ENCODE data around the gene CLK3. TPM values are rescaled to one million over a fixed set of nuclear protein-coding genes. Genes with fewer than 3 reads are reported as not detected.

CLK3 gene
- total and polyA plus RNA-seq, 7 experiments from 2014 or later, result 57.8 to 273 (median 169) TPM

DNA sequence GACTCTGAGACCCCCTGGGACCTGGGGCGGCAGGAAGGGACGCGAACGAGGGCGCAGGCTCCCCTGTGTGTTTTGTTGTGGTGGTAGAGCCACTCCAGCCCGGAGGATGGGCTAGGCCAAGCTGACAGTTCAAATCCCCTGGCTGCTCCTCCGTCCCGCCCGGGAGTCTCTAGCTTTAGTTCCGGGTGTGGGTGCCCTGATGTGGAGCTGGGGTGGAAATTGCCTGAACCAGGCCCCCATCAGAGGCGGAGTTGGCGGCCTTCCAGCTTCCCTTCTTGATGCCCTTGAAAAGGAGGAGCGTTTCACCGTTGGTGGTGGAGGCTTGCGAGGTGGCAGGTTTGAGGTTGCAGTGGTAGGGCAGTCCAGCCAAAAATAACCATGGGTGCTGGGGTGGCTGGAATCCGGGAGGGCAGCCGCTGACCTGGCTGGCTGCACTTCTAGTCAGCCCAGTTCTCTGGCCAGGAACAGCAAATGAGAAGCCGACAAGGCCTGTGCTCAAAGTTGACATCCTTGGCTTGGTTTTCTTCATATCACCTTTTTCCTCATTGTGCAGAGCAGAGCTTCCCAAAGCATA is 817 bp downstream of the CLK3 start:
- peaks cover 37 to 52% (median 49%) of the 10 kb centered on the region in 7 donors for H3K4me1 Mint-ChIP-seq
- H3K4me3 ChIP-seq (ENCODE audit: low read length), result peak overlapping the region; percentile 79
- POLR2A ChIA-PET, result interaction anchor here (0.5 to 3.8 kb wide), 22 partner anchors 10 to 1009 kb away, joined by 3 to 41 read pairs (median 4); partner anchors contain the start of genes ARID3B, COX5A, MAN2C1 and PPCDC
- peak overlapping the region; percentile 92 to 97 (median 95) for H3K27ac Mint-ChIP-seq
- no peak for ATAC-seq
- intact Hi-C loops (cut with micrococcal nuclease), result loop anchor here (5.0 to 10.0 kb wide), 6 partner anchors 168 to 1028 kb away; partner anchors contain the start of genes C15orf39 (in 1 of the 2), CSK (in 1 of the 2), IMP3 (in 1 of the 2) and PML (in 1 of the 2)
- peaks cover 6 to 20% (median 6%) of the 10 kb centered on the region in 5 donors for H3K36me3 Mint-ChIP-seq
- CTCF ChIA-PET, result interaction anchor here (7.6 kb wide), 1 partner anchor 16 kb away, joined by 71 read pairs; no protein-coding TSS in a partner anchor
- H3K9me3 Mint-ChIP-seq, result peaks cover 0 to 3% (median 0%) of the 10 kb centered on the region in 11 donors
- no peaks in the 10 kb centered on the region for H3K27me3 Mint-ChIP-seq
- no peaks in the 10 kb centered on the region for H3K9me3 ChIP-seq (ENCODE audit: control insufficient read depth in 2 of 3, low read length in 3 of 3)
- peak; percentile 44 to 86 (median 71) for DNase-seq
- no peaks in the 10 kb centered on the region for H3K27me3 ChIP-seq (ENCODE audit: control insufficient read depth in 2 of 2, insufficient read depth in 2 of 2, low read length in 2 of 2)
- H3K4me1 ChIP-seq (ENCODE audit: control insufficient read depth in 2 of 2, insufficient read depth in 2 of 2, low read length in 2 of 2), result peaks cover 25 to 32% of the 10 kb centered on the region in 2 donors
- H3K36me3 ChIP-seq (ENCODE audit: control insufficient read depth in 2 of 3, insufficient read depth in 3 of 3, low read length in 3 of 3), result peaks cover 6 to 38% (median 16%) of the 10 kb centered on the region in 3 experiments
- H3K4me3 Mint-ChIP-seq, result peak overlapping the region; percentile 91 to 96 (median 93)
- H3K27ac ChIP-seq (ENCODE audit: low read depth, low read length), result peak overlapping the region; percentile 100

DNA sequence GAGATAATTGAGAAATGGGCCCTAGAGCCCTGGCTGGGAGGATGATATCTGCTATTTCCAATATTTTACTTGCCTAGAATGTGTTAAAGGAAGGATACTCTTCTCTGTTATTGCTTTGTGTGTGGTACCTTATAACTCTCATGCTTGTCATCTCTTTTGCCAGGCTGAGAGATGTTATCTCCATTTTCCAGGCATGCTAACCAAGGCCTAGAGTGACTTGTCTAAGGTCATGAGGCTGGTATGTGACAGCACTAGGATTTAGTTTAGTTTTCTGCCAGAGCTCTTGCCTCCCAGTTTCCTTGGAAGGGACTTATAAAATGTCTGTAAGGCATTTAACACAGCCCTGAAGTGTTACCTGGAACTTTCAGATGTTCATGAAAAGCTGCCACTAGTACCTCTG is 1.4 kb downstream of the CLK3 start:
- Histone ChIP-seq H3K36me3 (ENCODE audit: control insufficient read depth in 2 of 3, insufficient read depth in 3 of 3, low read length in 3 of 3) (peaks cover 10 to 44% (median 21%) of the 10 kb centered on the region in 3 experiments), H3K27me3 (ENCODE audit: control insufficient read depth in 2 of 2, insufficient read depth in 2 of 2, low read length in 2 of 2) (no peaks in the 10 kb centered on the region), H3K4me3 (ENCODE audit: low read length) (peak overlapping the region; percentile 79), H3K9me3 (ENCODE audit: control insufficient read depth in 2 of 3, low read length in 3 of 3) (no peaks in the 10 kb centered on the region), H3K27ac (ENCODE audit: low read depth, low read length) (peak overlapping the region; percentile 100), H3K4me1 (ENCODE audit: control insufficient read depth in 2 of 2, insufficient read depth in 2 of 2, low read length in 2 of 2) (peaks cover 25 to 32% of the 10 kb centered on the region in 2 donors)
- DNase-seq (no peak), ATAC-seq (no peak)
- ChIA-PET CTCF (interaction anchor here (1.6 to 7.6 kb wide), 2 partner anchors 16 to 172 kb away, joined by 3 to 71 read pairs; no protein-coding TSS in a partner anchor), POLR2A (interaction anchor here (0.6 to 3.4 kb wide), 9 partner anchors 10 to 752 kb away, joined by 3 to 41 read pairs (median 3); partner anchors contain the start of genes ARID3B, MAN2C1 and UBL7)
- H3K27me3 Mint-ChIP-seq, result no peaks in the 10 kb centered on the region
- intact Hi-C loops (cut with micrococcal nuclease), result loop anchor here (5.0 to 10.0 kb wide), 6 partner anchors 168 to 1028 kb away; partner anchors contain the start of genes C15orf39 (in 1 of the 2), CSK (in 1 of the 2), IMP3 (in 1 of the 2) and PML (in 1 of the 2)
- peak overlapping the region; percentile 91 to 96 (median 93) for H3K4me3 Mint-ChIP-seq
- H3K36me3 Mint-ChIP-seq, result peaks cover 6 to 25% (median 9%) of the 10 kb centered on the region in 5 donors
- peak overlapping the region; percentile 92 to 97 (median 95) for H3K27ac Mint-ChIP-seq
- peaks cover 0 to 3% (median 0%) of the 10 kb centered on the region in 11 donors for H3K9me3 Mint-ChIP-seq
- H3K4me1 Mint-ChIP-seq, result peaks cover 37 to 58% (median 54%) of the 10 kb centered on the region in 7 donors

DNA sequence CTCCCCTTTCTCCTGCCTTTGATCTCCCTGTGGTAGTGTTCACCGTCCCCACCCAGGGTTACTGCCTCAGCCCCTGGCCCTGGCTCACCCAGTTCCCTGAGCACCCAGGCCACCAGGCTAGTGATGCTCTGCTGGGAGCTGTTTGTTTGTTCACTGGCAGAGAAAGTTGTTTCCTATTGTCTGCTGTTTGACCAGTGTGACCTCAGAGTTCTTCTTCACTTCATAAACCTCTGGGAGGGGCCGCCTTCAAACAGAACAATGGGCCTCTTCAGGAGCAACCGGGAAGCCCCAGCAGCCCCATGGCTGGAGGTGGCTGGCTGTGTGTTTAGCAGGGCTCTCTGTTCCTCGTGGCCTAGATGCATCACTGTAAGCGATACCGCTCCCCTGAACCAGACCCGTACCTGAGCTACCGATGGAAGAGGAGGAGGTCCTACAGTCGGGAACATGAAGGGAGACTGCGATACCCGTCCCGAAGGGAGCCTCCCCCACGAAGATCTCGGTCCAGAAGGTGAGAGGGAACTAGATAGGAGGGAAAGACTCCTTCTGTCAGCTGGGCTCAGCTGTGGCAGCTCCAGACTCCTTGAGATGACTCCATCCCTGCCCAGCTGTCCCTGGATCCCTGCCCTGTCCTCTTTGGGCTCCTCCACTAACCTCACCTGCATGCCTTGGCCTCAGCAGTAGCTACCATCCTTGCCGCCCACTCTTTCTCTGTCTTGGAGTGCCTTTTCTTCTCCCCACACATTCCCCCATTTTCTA is 3.4 kb downstream of the CLK3 start:
- DNase-seq, result no peak
- no peaks in the 10 kb centered on the region for H3K9me3 ChIP-seq (ENCODE audit: control insufficient read depth in 2 of 3, low read length in 3 of 3)
- no peak overlapping the region for H3K4me3 ChIP-seq (ENCODE audit: low read length)
- H3K4me1 ChIP-seq (ENCODE audit: control insufficient read depth in 2 of 2, insufficient read depth in 2 of 2, low read length in 2 of 2), result peaks cover 25 to 32% of the 10 kb centered on the region in 2 donors
- peak overlapping the region in 7 of 10 donors; percentile 8 to 96 (median 23) for H3K4me3 Mint-ChIP-seq
- H3K4me1 Mint-ChIP-seq, result peaks cover 41 to 60% (median 54%) of the 10 kb centered on the region in 7 donors
- peak overlapping the region in 5 of 9 donors; percentile 14 to 69 (median 64) for H3K27ac Mint-ChIP-seq
- H3K27me3 Mint-ChIP-seq, result no peaks in the 10 kb centered on the region
- CTCF ChIA-PET, result interaction anchor here (7.6 kb wide), 1 partner anchor 14 kb away, joined by 71 read pairs; no protein-coding TSS in a partner anchor
- intact Hi-C loops (cut with micrococcal nuclease), result loop anchor here (2.0 to 10.0 kb wide), 7 partner anchors 14 to 1026 kb away; partner anchors contain the start of genes C15orf39 (in 1 of the 2), CSK (in 1 of the 2), IMP3 (in 1 of the 2) and PML (in 1 of the 2)
- POLR2A ChIA-PET, result interaction anchor here (1.0 kb wide), 1 partner anchor 9 kb away, joined by 3 read pairs; no protein-coding TSS in a partner anchor
- H3K9me3 Mint-ChIP-seq, result peaks cover 0 to 3% (median 0%) of the 10 kb centered on the region in 11 donors
- H3K27ac ChIP-seq (ENCODE audit: low read depth, low read length), result peak overlapping the region; percentile 100
- peaks cover 29 to 64% (median 36%) of the 10 kb centered on the region in 3 experiments for H3K36me3 ChIP-seq (ENCODE audit: control insufficient read depth in 2 of 3, insufficient read depth in 3 of 3, low read length in 3 of 3)
- H3K36me3 Mint-ChIP-seq, result peaks cover 6 to 35% (median 17%) of the 10 kb centered on the region in 5 donors
- ATAC-seq, result no peak
- no peaks in the 10 kb centered on the region for H3K27me3 ChIP-seq (ENCODE audit: control insufficient read depth in 2 of 2, insufficient read depth in 2 of 2, low read length in 2 of 2)

- ATAC-seq, result no peak
- no peaks in the 10 kb centered on the region for H3K27me3 ChIP-seq (ENCODE audit: control insufficient read depth in 2 of 2, insufficient read depth in 2 of 2, low read length in 2 of 2)
- peaks cover 36 to 75% (median 40%) of the 10 kb centered on the region in 3 experiments for H3K36me3 ChIP-seq (ENCODE audit: control insufficient read depth in 2 of 3, insufficient read depth in 3 of 3, low read length in 3 of 3)
- peaks cover 22 to 32% of the 10 kb centered on the region in 2 donors for H3K4me1 ChIP-seq (ENCODE audit: control insufficient read depth in 2 of 2, insufficient read depth in 2 of 2, low read length in 2 of 2)
- ChIA-PET CTCF (interaction anchor here (7.6 kb wide), 1 partner anchor 12 kb away, joined by 71 read pairs; no protein-coding TSS in a partner anchor), POLR2A (no interaction called here)
- H3K4me3 ChIP-seq (ENCODE audit: low read length), result no peak overlapping the region
- Mint-ChIP-seq H3K27me3 (no peaks in the 10 kb centered on the region), H3K4me1 (peaks cover 42 to 60% (median 54%) of the 10 kb centered on the region in 7 donors), H3K4me3 (peak overlapping the region in 2 of 10 donors; percentile 15 to 63), H3K27ac (peak overlapping the region in 7 of 9 donors; percentile 28 to 91 (median 69)), H3K9me3 (peaks cover 0 to 3% (median 0%) of the 10 kb centered on the region in 11 donors), H3K36me3 (peaks cover 6 to 44% (median 17%) of the 10 kb centered on the region in 5 donors)
- DNase-seq, result no peak
- H3K9me3 ChIP-seq (ENCODE audit: control insufficient read depth in 2 of 3, low read length in 3 of 3), result no peaks in the 10 kb centered on the region
- H3K27ac ChIP-seq (ENCODE audit: low read depth, low read length), result no peak overlapping the region
- intact Hi-C loops (cut with micrococcal nuclease), result loop anchor here (2.0 to 10.0 kb wide), 7 partner anchors 13 to 1025 kb away; partner anchors contain the start of genes C15orf39 (in 1 of the 2), CSK (in 1 of the 2), IMP3 (in 1 of the 2) and PML (in 1 of the 2)
Measured at GRCh38 chr15:74619916-74620635, 4.4 kb downstream of the CLK3 start.

GRCh38 chr15:74620636-74621545 is 5.3 kb downstream of the CLK3 start:
- intact Hi-C loops (cut with micrococcal nuclease), result loop anchor here in 1 of 2 donors (1.0 kb wide), 1 partner anchor 11 kb away; no protein-coding TSS in a partner anchor
- POLR2A ChIA-PET, result no interaction called here
- H3K27ac ChIP-seq (ENCODE audit: low read depth, low read length), result peak overlapping the region; percentile 6

More at GRCh38 chr15:74620636-74621545, 5.3 kb downstream of the CLK3 start:
- H3K36me3 ChIP-seq (ENCODE audit: control insufficient read depth in 2 of 3, insufficient read depth in 3 of 3, low read length in 3 of 3), result peaks cover 41 to 81% (median 42%) of the 10 kb centered on the region in 3 experiments
- CTCF ChIA-PET, result interaction anchor here (0.7 to 7.6 kb wide), 4 partner anchors 10 to 149 kb away, joined by 3 to 71 read pairs (median 10); no protein-coding TSS in a partner anchor
- H3K9me3 Mint-ChIP-seq, result peaks cover 0 to 3% (median 0%) of the 10 kb centered on the region in 11 donors
- peaks cover 6 to 49% (median 17%) of the 10 kb centered on the region in 5 donors for H3K36me3 Mint-ChIP-seq
- H3K4me1 Mint-ChIP-seq, result peaks cover 46 to 64% (median 56%) of the 10 kb centered on the region in 7 donors
- H3K27me3 Mint-ChIP-seq, result no peaks in the 10 kb centered on the region
- H3K4me1 ChIP-seq (ENCODE audit: control insufficient read depth in 2 of 2, insufficient read depth in 2 of 2, low read length in 2 of 2), result peaks cover 22 to 32% of the 10 kb centered on the region in 2 donors
- H3K9me3 ChIP-seq (ENCODE audit: control insufficient read depth in 2 of 3, low read length in 3 of 3), result no peaks in the 10 kb centered on the region
- peak overlapping the region; percentile 9 to 91 (median 76) for H3K27ac Mint-ChIP-seq
- H3K4me3 Mint-ChIP-seq, result peak overlapping the region in 8 of 10 donors; percentile 3 to 82 (median 42)
- DNase-seq (peak; percentile 46 to 78 (median 74)), ATAC-seq (peak; percentile 95)
- no peaks in the 10 kb centered on the region for H3K27me3 ChIP-seq (ENCODE audit: control insufficient read depth in 2 of 2, insufficient read depth in 2 of 2, low read length in 2 of 2)
- H3K4me3 ChIP-seq (ENCODE audit: low read length), result no peak overlapping the region
